ENCODE data around the gene BLID. TPM values are rescaled to one million over a fixed set of nuclear protein-coding genes. Genes with fewer than 3 reads are reported as not detected.
A peak's percentile ranks its signal among the peaks of the same experiment; 100 is the strongest.

Gene BLID
- total and polyA plus RNA-seq, 2 experiments from 2014 or later, result not detected

DNA sequence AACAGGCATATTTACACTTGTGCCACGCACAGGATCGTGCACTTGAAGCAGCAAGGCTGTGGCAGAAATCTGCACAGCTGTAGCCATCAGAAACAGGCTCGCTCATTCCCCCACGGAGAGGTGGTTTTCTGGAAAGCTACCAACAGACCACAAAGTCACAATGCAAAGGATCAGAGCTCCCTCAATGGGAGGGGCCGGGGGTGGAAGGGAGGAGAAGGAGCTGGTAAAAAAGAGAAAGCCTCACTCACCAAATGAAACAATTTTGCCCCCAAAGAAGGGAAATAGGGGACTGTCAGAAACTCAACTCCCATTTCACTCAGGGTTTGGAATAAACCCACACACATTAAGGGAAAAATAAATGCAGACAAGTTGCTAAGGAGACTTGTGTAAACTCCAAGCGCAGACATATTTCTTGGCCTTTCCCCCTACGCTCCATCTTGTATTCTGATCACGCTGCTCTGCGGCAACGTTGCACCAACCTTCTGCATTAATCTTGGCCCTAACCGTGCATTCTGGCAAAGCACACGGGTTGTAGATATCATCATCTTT, 43.2 kb upstream of the BLID start:
- Histone ChIP-seq H3K79me2 (replicated peaks; ENCODE audit: insufficient read depth) (no peaks in the 10 kb centered on the region), H3K4me2 (peak overlapping the region; percentile 21; the same call in 1 of the 2 replicates), H3K4me1 (ENCODE audit: insufficient read depth) (peaks cover 21% of the 10 kb centered on the region), H3K36me3 (ENCODE audit: insufficient read depth) (no peaks in the 10 kb centered on the region), H4K20me1 (replicated peaks; ENCODE audit: insufficient read depth) (no peaks in the 10 kb centered on the region), H2AFZ (peak overlapping the region; percentile 88), H3F3A (replicated peaks; ENCODE audit: low read depth) (no peaks in the 10 kb centered on the region), H3K27me3 (ENCODE audit: insufficient read depth) (no peaks in the 10 kb centered on the region), H3K27ac (ENCODE audit: low read depth) (no peak overlapping the region), H3K4me3 (no peak overlapping the region), H3K9me2 (ENCODE audit: insufficient read depth) (no peaks in the 10 kb centered on the region)
- Mint-ChIP-seq H3K4me1 (peaks cover 25% of the 10 kb centered on the region), H3K9me3 (no peaks in the 10 kb centered on the region), H3K27me3 (ENCODE audit: insufficient read depth, low read depth, poor library complexity) (peaks cover 3% of the 10 kb centered on the region), H3K27ac (peak overlapping the region; percentile 44; the same call in 1 of the 2 replicates), H3K36me3 (ENCODE audit: low read depth) (no peaks in the 10 kb centered on the region), H3K4me3 (peak overlapping the region; percentile 16; the same call in 1 of the 3 replicates)
- TF ChIP-seq CREB1 (CRISPR knock-in tag; IDR thresholded peaks at IDR 0.05; ENCODE audit: low read depth) (no peak), STAT1 (IDR thresholded peaks at IDR 0.05; ENCODE audit: unreplicated experiment) (no peak), JUNB (IDR thresholded peaks at IDR 0.05; ENCODE audit: unreplicated experiment) (no peak), EZH2phosphoT487 (IDR thresholded peaks at IDR 0.05; ENCODE audit: unreplicated experiment) (no peak), NANOG (IDR thresholded peaks at IDR 0.05; ENCODE audit: borderline replicate concordance) (no peak), ZNF114 (CRISPR knock-in tag; IDR thresholded peaks at IDR 0.05) (no peak), POLR2AphosphoS5 (IDR thresholded peaks at IDR 0.05; ENCODE audit: low read depth) (no peak), ZNF331 (CRISPR knock-in tag; IDR thresholded peaks at IDR 0.05; ENCODE audit: low read depth) (no peak), ETS1 (IDR thresholded peaks at IDR 0.05) (no peak), ZNF462 (CRISPR knock-in tag; IDR thresholded peaks at IDR 0.05) (no peak), EZH2 (IDR thresholded peaks at IDR 0.05; ENCODE audit: low read depth, unreplicated experiment) (no peak)
- TF ChIP-seq, protein P1, sequence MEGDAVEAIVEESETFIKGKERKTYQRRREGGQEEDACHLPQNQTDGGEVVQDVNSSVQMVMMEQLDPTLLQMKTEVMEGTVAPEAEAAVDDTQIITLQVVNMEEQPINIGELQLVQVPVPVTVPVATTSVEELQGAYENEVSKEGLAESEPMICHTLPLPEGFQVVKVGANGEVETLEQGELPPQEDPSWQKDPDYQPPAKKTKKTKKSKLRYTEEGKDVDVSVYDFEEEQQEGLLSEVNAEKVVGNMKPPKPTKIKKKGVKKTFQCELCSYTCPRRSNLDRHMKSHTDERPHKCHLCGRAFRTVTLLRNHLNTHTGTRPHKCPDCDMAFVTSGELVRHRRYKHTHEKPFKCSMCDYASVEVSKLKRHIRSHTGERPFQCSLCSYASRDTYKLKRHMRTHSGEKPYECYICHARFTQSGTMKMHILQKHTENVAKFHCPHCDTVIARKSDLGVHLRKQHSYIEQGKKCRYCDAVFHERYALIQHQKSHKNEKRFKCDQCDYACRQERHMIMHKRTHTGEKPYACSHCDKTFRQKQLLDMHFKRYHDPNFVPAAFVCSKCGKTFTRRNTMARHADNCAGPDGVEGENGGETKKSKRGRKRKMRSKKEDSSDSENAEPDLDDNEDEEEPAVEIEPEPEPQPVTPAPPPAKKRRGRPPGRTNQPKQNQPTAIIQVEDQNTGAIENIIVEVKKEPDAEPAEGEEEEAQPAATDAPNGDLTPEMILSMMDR (conservative IDR thresholded peaks at IDR 0.05; ENCODE audit: low read depth in 2 of 2), result no peak
- TF ChIP-seq, protein P2, sequence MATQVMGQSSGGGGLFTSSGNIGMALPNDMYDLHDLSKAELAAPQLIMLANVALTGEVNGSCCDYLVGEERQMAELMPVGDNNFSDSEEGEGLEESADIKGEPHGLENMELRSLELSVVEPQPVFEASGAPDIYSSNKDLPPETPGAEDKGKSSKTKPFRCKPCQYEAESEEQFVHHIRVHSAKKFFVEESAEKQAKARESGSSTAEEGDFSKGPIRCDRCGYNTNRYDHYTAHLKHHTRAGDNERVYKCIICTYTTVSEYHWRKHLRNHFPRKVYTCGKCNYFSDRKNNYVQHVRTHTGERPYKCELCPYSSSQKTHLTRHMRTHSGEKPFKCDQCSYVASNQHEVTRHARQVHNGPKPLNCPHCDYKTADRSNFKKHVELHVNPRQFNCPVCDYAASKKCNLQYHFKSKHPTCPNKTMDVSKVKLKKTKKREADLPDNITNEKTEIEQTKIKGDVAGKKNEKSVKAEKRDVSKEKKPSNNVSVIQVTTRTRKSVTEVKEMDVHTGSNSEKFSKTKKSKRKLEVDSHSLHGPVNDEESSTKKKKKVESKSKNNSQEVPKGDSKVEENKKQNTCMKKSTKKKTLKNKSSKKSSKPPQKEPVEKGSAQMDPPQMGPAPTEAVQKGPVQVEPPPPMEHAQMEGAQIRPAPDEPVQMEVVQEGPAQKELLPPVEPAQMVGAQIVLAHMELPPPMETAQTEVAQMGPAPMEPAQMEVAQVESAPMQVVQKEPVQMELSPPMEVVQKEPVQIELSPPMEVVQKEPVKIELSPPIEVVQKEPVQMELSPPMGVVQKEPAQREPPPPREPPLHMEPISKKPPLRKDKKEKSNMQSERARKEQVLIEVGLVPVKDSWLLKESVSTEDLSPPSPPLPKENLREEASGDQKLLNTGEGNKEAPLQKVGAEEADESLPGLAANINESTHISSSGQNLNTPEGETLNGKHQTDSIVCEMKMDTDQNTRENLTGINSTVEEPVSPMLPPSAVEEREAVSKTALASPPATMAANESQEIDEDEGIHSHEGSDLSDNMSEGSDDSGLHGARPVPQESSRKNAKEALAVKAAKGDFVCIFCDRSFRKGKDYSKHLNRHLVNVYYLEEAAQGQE (IDR thresholded peaks at IDR 0.05; ENCODE audit: unreplicated experiment), result no peak
- DNase-seq (ENCODE audit: low spot score), result peak; percentile 26
- ATAC-seq, result peak; percentile 80

All from GM23338 (cell line).